Heart right ventricle (tissue), 16 donors: ENCODE data around the gene DDIT3. TPM values are rescaled to one million over a fixed set of nuclear protein-coding genes. Genes with fewer than 3 reads are reported as not detected.

Experiments used
- ATAC-seq, 8 donors: fragments of 200-7000 bp; cut with Tn5 transposase; one replicate each; pipeline ENCODE4 v1.9.1; 2020; ENCODE audit warnings: mild to moderate bottlenecking in 8 of 8, moderate library complexity in 8 of 8, moderate number of reproducible peaks in 1 of 8
- DNase-seq, 2 donors: peaks; one replicate each; pipeline ENCODE4 v3.0.0-alpha.2; 2020
- H3K27ac ChIP-seq, 10 donors: fragments of 200-600 bp; sonication (generic) in 2 of 10; one replicate each; pipeline versions ENCODE4 v1.5.0 to v1.8.0; 2020 to 2022; ENCODE audit warnings: mild to moderate bottlenecking in 3 of 10
- H3K27me3 ChIP-seq, 7 donors: fragments of 200-600 bp; one replicate each; pipeline ENCODE4 v1.8.0; 2021 to 2022; ENCODE audit warnings: mild to moderate bottlenecking in 2 of 7
- H3K36me3 ChIP-seq, 9 donors: fragments of 200-600 bp; sonication (generic) in 1 of 9; one replicate each; pipeline versions ENCODE4 v1.5.0 to v1.8.0; 2020 to 2022; ENCODE audit warnings: mild to moderate bottlenecking in 2 of 9
- H3K4me1 ChIP-seq, 9 donors: fragments of 200-600 bp; sonication (generic) in 1 of 9; one replicate each; pipeline versions ENCODE4 v1.5.0 to v1.8.0; 2020 to 2022; ENCODE audit warnings: mild to moderate bottlenecking in 4 of 9
- H3K4me3 ChIP-seq, 10 donors: fragments of 200-600 bp; sonication (generic) in 2 of 10; one replicate each; pipeline versions ENCODE4 v1.5.0 to v1.8.0; 2020 to 2022; ENCODE audit warnings: mild to moderate bottlenecking in 7 of 10, moderate library complexity in 2 of 10
- H3K9me3 ChIP-seq, 11 donors: fragments of 200-600 bp in 10 of 11; sonication (generic) in 2 of 11; one replicate each; pipeline versions ENCODE4 v1.5.0 to v1.8.0; 2013 to 2022; ENCODE audit warnings: mild to moderate bottlenecking in 2 of 11, control low read depth in 1 of 11, moderate library complexity in 1 of 11
- WGBS, 2 donors: extraction: QIAGEN DNeasy Blood & Tissue Kit; methylation state at CpG; one replicate each; pipeline ENCODE4 v1.1.7; 2013; ENCODE audit warnings: inconsistent platforms in 1 of 2; 5-methylcytosine and 5-hydroxymethylcytosine counted together
- intact Hi-C, 10 donors: fragments of 100-400 bp; cut with DNase I; formaldehyde crosslinking; loops; one replicate each; pipeline versions ENCODE4 v1.11.1 to v1.14.2; 2022
- polyA plus RNA-seq, 2 donors: library from polyadenylated mRNA; stranded (reverse); fragments of 200-250 nt; gene quantifications; one replicate each; pipeline ENCODE4 v1.2.3, GENCODE V29; 2013
- total RNA-seq, 10 donors: library from RNA; stranded (reverse); fragmentation: NEBNext Ultra II Directional in 3 of 10; extraction: Animal tissue kit (Norgen Biotek cat#: 25700) in 3 of 10; gene quantifications; one replicate each; pipeline versions ENCODE4 v1.2.1 to v1.2.4, GENCODE V29; 2021 to 2023
- TF ChIP-seq, protein P1 (sequence below), 9 donors: fragments of 200-600 bp; sonication (generic) in 2 of 9; IDR thresholded peaks; one replicate each; pipeline versions ENCODE4 v1.5.0 to v1.8.0; 2021 to 2022; ENCODE audit warnings: antibody characterized with exemption in 9 of 9, mild to moderate bottlenecking in 5 of 9, moderate library complexity in 1 of 9
- donor health status: Arrhythmogenic right ventricular cardiomyopathy.
- donor health status: ischemic (EF 13 %, LVEDD 7.1; RV severe dilation, severe dysfunction).
- donor health status: healthy with polysubstance abuse.
- donor health status: DM: no; HTN: yes; CAD: no.
- donor health status: DM: no; HTN: no; CAD: no.
- donor health status: ischemic (EF 25% LVEDD 6.9; RV normal size, moderate dysfunction).
- donor health status: ischemic (EF 25% LVEDD 5.7; RV mildly dilated, moderate dysfunction).
- donor health status: healthy.
- donor health status: DM: yes; HTN: yes; CAD: no.
- donor health status: Ischemic cardiomyopathy.
- donor health status: ischemic (EF 35%, LVEDD 5.7; RV mildly dilated, moderate dysfunction).
- donor health status: nonischemic (EF 11% LVEDD 7.7; RV severe dilation, severe dysfunction).
- donor health status: DM: yes; HTN: yes; CAD: no.
- donor health status: PGD.
- donor health status: ischemic (EF 29% LVEDD 5.4; RV normal size, mild dysfunction).
- donor health status: nonischemic (EF 23%, LVEDD 6.1; RV moderate dilation, normal function).

Gene DDIT3
- total and polyA plus RNA-seq, 12 donors = 11.2 to 106 (median 24.9) TPM

DNA sequence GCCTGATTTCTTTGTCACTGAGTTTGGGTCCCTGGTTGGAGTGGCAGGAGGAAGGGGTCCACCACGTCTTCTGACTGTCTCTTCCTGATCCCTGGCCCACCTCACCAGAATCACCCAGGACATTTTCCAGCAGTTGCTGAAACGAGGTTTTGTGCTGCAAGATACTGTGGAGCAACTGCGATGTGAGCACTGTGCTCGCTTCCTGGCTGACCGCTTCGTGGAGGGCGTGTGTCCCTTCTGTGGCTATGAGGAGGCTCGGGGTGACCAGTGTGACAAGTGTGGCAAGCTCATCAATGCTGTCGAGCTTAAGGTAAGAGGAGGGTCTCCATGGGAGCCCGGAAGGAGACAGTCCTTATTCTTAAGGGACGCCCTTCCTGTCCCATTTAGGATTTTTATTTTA lies 20.1 kb downstream of the DDIT3 start:
- TF ChIP-seq, protein P1, sequence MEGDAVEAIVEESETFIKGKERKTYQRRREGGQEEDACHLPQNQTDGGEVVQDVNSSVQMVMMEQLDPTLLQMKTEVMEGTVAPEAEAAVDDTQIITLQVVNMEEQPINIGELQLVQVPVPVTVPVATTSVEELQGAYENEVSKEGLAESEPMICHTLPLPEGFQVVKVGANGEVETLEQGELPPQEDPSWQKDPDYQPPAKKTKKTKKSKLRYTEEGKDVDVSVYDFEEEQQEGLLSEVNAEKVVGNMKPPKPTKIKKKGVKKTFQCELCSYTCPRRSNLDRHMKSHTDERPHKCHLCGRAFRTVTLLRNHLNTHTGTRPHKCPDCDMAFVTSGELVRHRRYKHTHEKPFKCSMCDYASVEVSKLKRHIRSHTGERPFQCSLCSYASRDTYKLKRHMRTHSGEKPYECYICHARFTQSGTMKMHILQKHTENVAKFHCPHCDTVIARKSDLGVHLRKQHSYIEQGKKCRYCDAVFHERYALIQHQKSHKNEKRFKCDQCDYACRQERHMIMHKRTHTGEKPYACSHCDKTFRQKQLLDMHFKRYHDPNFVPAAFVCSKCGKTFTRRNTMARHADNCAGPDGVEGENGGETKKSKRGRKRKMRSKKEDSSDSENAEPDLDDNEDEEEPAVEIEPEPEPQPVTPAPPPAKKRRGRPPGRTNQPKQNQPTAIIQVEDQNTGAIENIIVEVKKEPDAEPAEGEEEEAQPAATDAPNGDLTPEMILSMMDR (IDR thresholded peaks at IDR 0.05) = no peak
- H3K27me3 ChIP-seq = no peaks in the 10 kb centered on the region
- H3K9me3 ChIP-seq = no peaks in the 10 kb centered on the region
- intact Hi-C loops = no loop called here
- peaks cover 4 to 100% (median 71%) of the 10 kb centered on the region in 9 donors for H3K36me3 ChIP-seq
- WGBS, 2 donors = 96% methylated on average over 11 of the region's 11 CpGs
- DNase-seq (no peak), ATAC-seq (no peak)
- no peak overlapping the region for H3K4me3 ChIP-seq
- no peak overlapping the region for H3K27ac ChIP-seq
- H3K4me1 ChIP-seq = no peaks in the 10 kb centered on the region

DNA sequence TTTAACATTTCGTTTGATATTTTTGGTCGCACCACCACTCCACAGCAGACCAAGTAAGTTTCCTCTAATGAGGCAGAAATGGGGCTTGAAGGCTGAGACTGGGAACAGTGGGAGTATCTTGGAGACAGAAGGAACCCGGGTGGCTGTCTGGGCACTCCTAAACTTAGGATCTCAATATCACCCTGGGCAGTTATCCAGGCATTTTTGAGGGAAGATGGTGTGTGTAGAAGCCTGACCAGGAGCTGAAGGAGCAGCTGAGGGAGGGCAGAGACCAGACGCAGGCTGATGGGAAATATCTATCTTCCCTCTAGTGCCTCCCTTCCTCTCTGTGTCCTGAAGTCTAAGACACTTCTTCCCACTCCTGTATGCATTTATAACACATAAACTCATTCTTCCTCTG lies 21.7 kb downstream of the DDIT3 start:
- Histone ChIP-seq H3K4me3 (no peak overlapping the region), H3K9me3 (no peaks in the 10 kb centered on the region), H3K4me1 (no peaks in the 10 kb centered on the region), H3K27me3 (no peaks in the 10 kb centered on the region), H3K27ac (no peak overlapping the region), H3K36me3 (peaks cover 4 to 95% (median 55%) of the 10 kb centered on the region in 9 donors)
- DNase-seq = no peak
- intact Hi-C loops = no loop called here
- 93 to 95% methylated on average over 4 of the region's 4 CpGs for WGBS, 2 donors
- no peak for ATAC-seq
- TF ChIP-seq, protein P1 (IDR thresholded peaks at IDR 0.05) = no peak

DNA sequence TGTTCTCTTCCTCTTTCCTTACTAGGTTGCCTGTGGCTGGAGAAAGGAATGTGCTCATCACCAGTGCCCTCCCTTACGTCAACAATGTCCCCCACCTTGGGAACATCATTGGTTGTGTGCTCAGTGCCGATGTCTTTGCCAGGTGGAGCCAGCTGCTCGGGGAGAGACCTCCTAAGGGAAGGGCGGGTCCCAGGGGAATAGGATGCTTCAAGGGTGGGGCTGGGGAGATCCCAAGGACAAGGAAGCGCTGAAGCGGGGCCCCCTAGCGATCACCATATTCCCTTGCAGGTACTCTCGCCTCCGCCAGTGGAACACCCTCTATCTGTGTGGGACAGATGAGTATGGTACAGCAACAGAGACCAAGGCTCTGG lies 22.2 kb downstream of the DDIT3 start:
- DNase-seq = no peak
- H3K4me3 ChIP-seq = no peak overlapping the region
- intact Hi-C loops = no loop called here
- TF ChIP-seq, protein P1 (IDR thresholded peaks at IDR 0.05) = no peak
- no peaks in the 10 kb centered on the region for H3K9me3 ChIP-seq
- H3K4me1 ChIP-seq = no peaks in the 10 kb centered on the region
- peaks cover 4 to 91% (median 50%) of the 10 kb centered on the region in 9 donors for H3K36me3 ChIP-seq
- 84 to 86% methylated on average over 9 of the region's 9 CpGs for WGBS, 2 donors
- H3K27ac ChIP-seq = no peak overlapping the region
- no peak for ATAC-seq
- no peaks in the 10 kb centered on the region for H3K27me3 ChIP-seq

DNA sequence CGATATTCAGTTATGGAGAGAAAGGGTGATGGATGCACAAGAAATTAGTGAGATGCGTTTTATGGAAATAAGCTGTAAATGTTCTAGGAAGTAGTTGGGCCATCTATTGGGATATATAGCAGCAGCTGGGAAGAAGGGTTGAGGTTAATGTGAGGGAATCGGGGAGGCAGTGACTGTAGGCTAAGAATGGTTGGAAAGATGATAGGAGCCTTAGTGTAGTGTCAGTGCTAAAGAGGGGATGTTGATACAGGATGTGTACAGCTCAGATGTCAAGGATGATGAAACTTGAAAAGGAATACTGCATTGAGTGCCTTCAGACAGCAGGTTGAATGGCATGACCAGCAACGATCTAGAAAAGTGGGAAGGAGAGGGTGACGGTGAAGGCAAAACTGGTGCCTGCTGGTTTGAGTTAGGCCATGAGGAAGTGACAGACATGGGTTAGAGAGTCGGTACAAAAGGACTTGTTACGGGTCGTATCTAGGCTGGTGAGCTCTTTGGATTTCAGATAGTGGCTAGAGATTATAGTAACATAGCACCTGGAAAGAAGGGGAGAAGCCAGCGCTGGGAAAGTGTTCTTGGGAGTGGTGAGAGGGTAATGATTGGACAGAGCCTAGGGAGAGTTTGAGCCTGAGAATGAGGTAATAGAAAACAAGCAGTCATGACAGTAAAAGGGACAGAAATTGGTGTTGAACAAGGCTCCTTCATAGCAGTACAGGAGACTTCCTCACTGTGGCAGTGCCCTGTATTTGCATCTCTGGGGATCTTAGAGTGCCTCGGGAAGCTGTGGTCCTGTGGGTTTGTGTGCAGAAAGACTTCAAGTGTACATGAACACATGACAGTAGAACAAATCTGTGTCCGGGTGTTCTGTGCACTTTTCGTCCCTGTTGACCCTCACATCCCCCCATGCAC lies 22.8 kb downstream of the DDIT3 start:
- ATAC-seq (no peak), DNase-seq (no peak)
- no peaks in the 10 kb centered on the region for H3K4me1 ChIP-seq
- TF ChIP-seq, protein P1 (IDR thresholded peaks at IDR 0.05) = no peak
- no peaks in the 10 kb centered on the region for H3K27me3 ChIP-seq
- intact Hi-C loops = no loop called here
- H3K4me3 ChIP-seq = no peak overlapping the region
- H3K9me3 ChIP-seq = no peaks in the 10 kb centered on the region
- H3K27ac ChIP-seq = no peak overlapping the region
- 92 to 96% methylated on average over 12 of the region's 12 CpGs for WGBS, 2 donors
- H3K36me3 ChIP-seq = peaks cover 4 to 89% (median 45%) of the 10 kb centered on the region in 9 donors
